ENCODE data around the gene MFSD12.

DNA sequence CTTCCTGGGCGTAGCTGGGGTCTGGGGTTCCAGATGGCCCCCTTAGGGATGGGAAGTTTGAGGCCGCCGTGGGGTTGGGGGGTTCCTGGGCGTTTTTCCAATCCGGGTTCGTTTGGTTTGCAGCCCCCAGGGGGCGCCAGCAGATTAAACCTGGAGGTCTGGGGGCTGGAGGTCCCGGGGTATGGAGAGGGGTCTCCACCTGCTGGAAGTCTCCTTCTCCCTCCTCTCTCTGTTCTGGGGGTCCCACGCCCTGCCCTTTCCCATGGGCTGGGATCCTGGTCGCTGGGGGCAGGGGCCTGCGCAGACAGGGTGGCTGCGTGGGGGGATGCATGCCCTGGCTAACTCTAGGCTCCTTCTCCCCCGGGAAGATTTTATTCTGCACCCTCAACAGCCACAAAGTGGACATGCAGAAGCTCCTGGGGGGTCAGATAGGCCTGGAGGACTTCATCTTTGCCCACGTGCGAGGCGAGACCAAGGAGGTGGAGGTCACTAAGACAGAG is 28.8 kb upstream of the MFSD12 start:
- TF ChIP-seq, protein P1, sequence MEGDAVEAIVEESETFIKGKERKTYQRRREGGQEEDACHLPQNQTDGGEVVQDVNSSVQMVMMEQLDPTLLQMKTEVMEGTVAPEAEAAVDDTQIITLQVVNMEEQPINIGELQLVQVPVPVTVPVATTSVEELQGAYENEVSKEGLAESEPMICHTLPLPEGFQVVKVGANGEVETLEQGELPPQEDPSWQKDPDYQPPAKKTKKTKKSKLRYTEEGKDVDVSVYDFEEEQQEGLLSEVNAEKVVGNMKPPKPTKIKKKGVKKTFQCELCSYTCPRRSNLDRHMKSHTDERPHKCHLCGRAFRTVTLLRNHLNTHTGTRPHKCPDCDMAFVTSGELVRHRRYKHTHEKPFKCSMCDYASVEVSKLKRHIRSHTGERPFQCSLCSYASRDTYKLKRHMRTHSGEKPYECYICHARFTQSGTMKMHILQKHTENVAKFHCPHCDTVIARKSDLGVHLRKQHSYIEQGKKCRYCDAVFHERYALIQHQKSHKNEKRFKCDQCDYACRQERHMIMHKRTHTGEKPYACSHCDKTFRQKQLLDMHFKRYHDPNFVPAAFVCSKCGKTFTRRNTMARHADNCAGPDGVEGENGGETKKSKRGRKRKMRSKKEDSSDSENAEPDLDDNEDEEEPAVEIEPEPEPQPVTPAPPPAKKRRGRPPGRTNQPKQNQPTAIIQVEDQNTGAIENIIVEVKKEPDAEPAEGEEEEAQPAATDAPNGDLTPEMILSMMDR (conservative IDR thresholded peaks at IDR 0.05; ENCODE audit: low read length), result peak; percentile 80
- no peak for TF ChIP-seq EZH2phosphoT487 (IDR thresholded peaks at IDR 0.05; ENCODE audit: borderline replicate concordance, low read depth, low read length)
